ENCODE measurements around the gene CHCT1. TPM values are rescaled to one million over a fixed set of nuclear protein-coding genes. Genes with fewer than 3 reads are reported as not detected.

CHCT1 gene
- total and polyA plus RNA-seq, 2 donors (not counting 1 experiment from before 2014, with no cell fraction given) = not detected

DNA sequence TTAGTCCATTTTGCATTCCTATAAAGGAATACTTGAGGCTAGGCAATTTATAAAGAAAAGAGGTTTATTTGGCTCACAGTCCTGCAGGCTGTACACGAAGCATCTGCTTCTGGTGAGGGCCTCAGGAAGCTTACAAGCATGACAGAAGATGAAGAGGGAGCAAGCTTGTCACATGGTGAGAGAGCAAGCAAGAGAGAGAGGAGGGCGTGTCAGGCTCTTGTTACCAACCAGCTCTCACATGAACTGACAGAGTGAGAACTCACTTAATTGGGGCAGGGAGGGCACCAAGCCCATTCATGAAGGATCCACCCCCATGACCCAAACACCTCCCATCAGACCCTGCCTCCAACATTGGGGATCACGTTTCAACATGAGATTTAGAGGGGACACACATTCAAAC lies 1.6 kb downstream of the CHCT1 start:
- H3K9me3 Mint-ChIP-seq (ENCODE audit: insufficient read depth) = no peaks in the 10 kb centered on the region
- H2AFZ ChIP-seq (ENCODE audit: insufficient read depth, low read depth, low read length, poor library complexity, severe bottlenecking) = no peak overlapping the region
- ATAC-seq (ENCODE audit: low read depth) (no peak), DNase-seq (no peak)
- intact Hi-C loops (cut with micrococcal nuclease) = loop anchor here (5.0 kb wide), 1 partner anchor 192 kb away; no protein-coding TSS in a partner anchor
- H3K36me3 ChIP-seq (replicated peaks in 1 of 2; ENCODE audit: control extremely low read depth in 1 of 2, control insufficient read depth in 1 of 2, extremely low read depth in 1 of 2, insufficient read depth in 2 of 2, low read length in 1 of 2) = no peaks in the 10 kb centered on the region
- no peaks in the 10 kb centered on the region for H4K20me1 ChIP-seq (ENCODE audit: control insufficient read depth, insufficient read depth, low read length, poor library complexity, severe bottlenecking)
- peaks cover 8 to 15% of the 10 kb centered on the region in 2 donors for H3K4me1 ChIP-seq (ENCODE audit: control insufficient read depth in 2 of 2, insufficient read depth in 2 of 2, low read length in 2 of 2)
- no peak overlapping the region for H3K4me2 ChIP-seq (replicated peaks; ENCODE audit: low read depth, low read length, poor library complexity, severe bottlenecking)
- H3K9ac ChIP-seq (ENCODE audit: low read length) = no peak overlapping the region
- no peak overlapping the region for H3K27ac ChIP-seq (ENCODE audit: low read length in 2 of 2)
- no peaks in the 10 kb centered on the region for H3K27me3 ChIP-seq (replicated peaks in 1 of 4; ENCODE audit: control extremely low read depth in 1 of 4, control insufficient read depth in 3 of 4, insufficient read depth in 4 of 4, low read length in 3 of 4)
- ChIA-PET POLR2A (no interaction called here), CTCF (interaction anchor here (0.7 to 1.4 kb wide), 5 partner anchors 9 to 214 kb away, joined by 3 to 4 read pairs (median 4); no protein-coding TSS in a partner anchor)
- H3K79me2 ChIP-seq (ENCODE audit: control insufficient read depth, insufficient read depth, low read length) = no peaks in the 10 kb centered on the region
- no peaks in the 10 kb centered on the region for H3K9me3 ChIP-seq (ENCODE audit: control extremely low read depth in 1 of 3, control insufficient read depth in 2 of 3, insufficient read depth in 1 of 3, low read length in 2 of 3)
- no peak overlapping the region for H3K27ac Mint-ChIP-seq
- H3K4me1 Mint-ChIP-seq = peaks cover 12% of the 10 kb centered on the region
- H3K27me3 Mint-ChIP-seq = no peaks in the 10 kb centered on the region
- H3K4me3 ChIP-seq (ENCODE audit: control extremely low read depth in 1 of 5, extremely low read depth in 1 of 5, insufficient read depth in 1 of 5, low read depth in 2 of 5, low read length in 4 of 5) = no peak overlapping the region
- 69% methylated on average over 2 of the region's 3 CpGs for WGBS (ENCODE audit: insufficient coverage)
- H3K4me3 Mint-ChIP-seq = no peak overlapping the region
- TF ChIP-seq EZH2 (IDR thresholded peaks at IDR 0.05; ENCODE audit: borderline replicate concordance, insufficient read depth, low read depth, low read length, poor library complexity, severe bottlenecking) = no peak
- TF ChIP-seq, protein P1, sequence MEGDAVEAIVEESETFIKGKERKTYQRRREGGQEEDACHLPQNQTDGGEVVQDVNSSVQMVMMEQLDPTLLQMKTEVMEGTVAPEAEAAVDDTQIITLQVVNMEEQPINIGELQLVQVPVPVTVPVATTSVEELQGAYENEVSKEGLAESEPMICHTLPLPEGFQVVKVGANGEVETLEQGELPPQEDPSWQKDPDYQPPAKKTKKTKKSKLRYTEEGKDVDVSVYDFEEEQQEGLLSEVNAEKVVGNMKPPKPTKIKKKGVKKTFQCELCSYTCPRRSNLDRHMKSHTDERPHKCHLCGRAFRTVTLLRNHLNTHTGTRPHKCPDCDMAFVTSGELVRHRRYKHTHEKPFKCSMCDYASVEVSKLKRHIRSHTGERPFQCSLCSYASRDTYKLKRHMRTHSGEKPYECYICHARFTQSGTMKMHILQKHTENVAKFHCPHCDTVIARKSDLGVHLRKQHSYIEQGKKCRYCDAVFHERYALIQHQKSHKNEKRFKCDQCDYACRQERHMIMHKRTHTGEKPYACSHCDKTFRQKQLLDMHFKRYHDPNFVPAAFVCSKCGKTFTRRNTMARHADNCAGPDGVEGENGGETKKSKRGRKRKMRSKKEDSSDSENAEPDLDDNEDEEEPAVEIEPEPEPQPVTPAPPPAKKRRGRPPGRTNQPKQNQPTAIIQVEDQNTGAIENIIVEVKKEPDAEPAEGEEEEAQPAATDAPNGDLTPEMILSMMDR (IDR thresholded peaks at IDR 0.05) = no peak

DNA sequence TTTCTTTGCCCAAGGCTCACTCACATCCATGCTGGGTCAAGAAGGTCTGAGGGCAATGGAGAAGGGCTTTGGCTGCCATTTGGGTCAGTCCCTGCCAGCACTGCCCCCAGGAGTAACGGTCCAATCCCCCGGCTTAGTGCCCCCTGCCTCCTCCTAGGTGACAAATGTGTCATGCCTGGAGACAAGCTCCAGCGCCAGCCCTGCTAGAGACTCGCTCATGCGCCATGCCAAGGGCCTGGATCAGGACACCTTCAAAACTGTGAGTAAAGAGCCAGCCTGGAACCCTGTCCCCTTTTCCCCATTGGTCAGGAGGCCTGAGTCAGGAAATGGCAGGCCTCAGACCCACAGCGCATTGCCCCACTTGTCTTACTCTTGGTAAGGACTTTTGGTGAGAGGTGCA lies 3.3 kb downstream of the CHCT1 start:
- Histone ChIP-seq H3K4me2 (replicated peaks; ENCODE audit: low read depth, low read length, poor library complexity, severe bottlenecking) (no peak overlapping the region), H2AFZ (ENCODE audit: insufficient read depth, low read depth, low read length, poor library complexity, severe bottlenecking) (no peak overlapping the region), H3K27ac (ENCODE audit: low read length in 2 of 2) (no peak overlapping the region), H3K27me3 (replicated peaks in 1 of 4; ENCODE audit: control extremely low read depth in 1 of 4, control insufficient read depth in 3 of 4, insufficient read depth in 4 of 4, low read length in 3 of 4) (no peaks in the 10 kb centered on the region), H4K20me1 (ENCODE audit: control insufficient read depth, insufficient read depth, low read length, poor library complexity, severe bottlenecking) (no peaks in the 10 kb centered on the region), H3K36me3 (replicated peaks in 1 of 2; ENCODE audit: control extremely low read depth in 1 of 2, control insufficient read depth in 1 of 2, extremely low read depth in 1 of 2, insufficient read depth in 2 of 2, low read length in 1 of 2) (no peaks in the 10 kb centered on the region), H3K9me3 (ENCODE audit: control extremely low read depth in 1 of 3, control insufficient read depth in 2 of 3, insufficient read depth in 1 of 3, low read length in 2 of 3) (no peaks in the 10 kb centered on the region), H3K79me2 (ENCODE audit: control insufficient read depth, insufficient read depth, low read length) (no peaks in the 10 kb centered on the region), H3K4me3 (ENCODE audit: control extremely low read depth in 1 of 5, extremely low read depth in 1 of 5, insufficient read depth in 1 of 5, low read depth in 2 of 5, low read length in 4 of 5) (no peak overlapping the region), H3K9ac (ENCODE audit: low read length) (no peak overlapping the region), H3K4me1 (ENCODE audit: control insufficient read depth in 2 of 2, insufficient read depth in 2 of 2, low read length in 2 of 2) (peaks cover 8 to 15% of the 10 kb centered on the region in 2 donors)
- ChIA-PET CTCF (no interaction called here), POLR2A (no interaction called here)
- no peaks in the 10 kb centered on the region for H3K9me3 Mint-ChIP-seq (ENCODE audit: insufficient read depth)
- no peaks in the 10 kb centered on the region for H3K27me3 Mint-ChIP-seq
- no peak overlapping the region for H3K4me3 Mint-ChIP-seq
- intact Hi-C loops (cut with micrococcal nuclease) = no loop called here
- no peak overlapping the region for H3K27ac Mint-ChIP-seq
- no peak for TF ChIP-seq EZH2 (IDR thresholded peaks at IDR 0.05; ENCODE audit: borderline replicate concordance, insufficient read depth, low read depth, low read length, poor library complexity, severe bottlenecking)
- TF ChIP-seq, protein P1 (IDR thresholded peaks at IDR 0.05) = no peak
- no peak for ATAC-seq (ENCODE audit: low read depth)
- no peak for DNase-seq
- 95% methylated on average over 6 of the region's 6 CpGs for WGBS (ENCODE audit: insufficient coverage)
- H3K4me1 Mint-ChIP-seq = peaks cover 11% of the 10 kb centered on the region
